ENCODE results near the gene ASCC1.

DNA sequence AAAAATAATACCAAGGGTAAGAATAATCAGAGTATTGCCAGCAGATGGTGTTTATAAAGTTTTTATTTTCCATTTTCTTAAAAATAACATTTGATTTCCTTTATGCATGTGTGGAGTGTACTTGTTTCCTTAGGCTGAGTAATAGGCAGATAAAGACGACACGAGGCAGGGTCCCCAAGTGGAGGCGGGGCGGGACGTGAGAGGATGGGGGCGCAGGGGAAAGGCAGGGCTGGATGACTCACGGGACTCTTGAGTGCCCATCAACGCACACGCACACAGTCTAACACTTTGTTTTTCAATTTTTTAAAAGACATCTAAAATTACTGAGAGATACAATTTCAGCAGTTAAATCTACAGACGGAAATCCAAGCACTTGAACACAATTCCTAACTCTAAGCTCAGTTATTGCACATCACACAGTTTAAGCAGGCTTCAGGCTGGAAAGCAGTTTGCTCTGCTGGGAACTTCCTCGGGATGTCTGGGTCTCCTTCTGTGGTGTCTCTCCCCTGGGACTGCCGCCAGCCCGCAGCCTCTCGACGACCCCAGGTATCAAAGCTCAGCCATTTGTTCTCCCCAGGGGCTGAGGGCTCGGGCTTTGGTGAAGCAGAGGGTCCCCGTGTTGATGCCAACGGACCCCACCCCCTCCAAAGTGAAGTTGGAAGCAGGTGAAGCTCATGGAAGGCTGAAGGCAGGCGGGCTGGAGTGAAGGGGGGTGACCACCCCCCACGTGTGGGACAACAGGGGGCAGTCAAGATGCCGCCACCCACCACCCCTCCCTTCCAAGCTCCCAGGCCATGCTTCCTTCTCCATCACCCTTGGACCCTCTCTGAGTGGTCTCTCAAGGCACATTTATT, 156.9 kb downstream of the ASCC1 start:
- TF ChIP-seq, protein P1, sequence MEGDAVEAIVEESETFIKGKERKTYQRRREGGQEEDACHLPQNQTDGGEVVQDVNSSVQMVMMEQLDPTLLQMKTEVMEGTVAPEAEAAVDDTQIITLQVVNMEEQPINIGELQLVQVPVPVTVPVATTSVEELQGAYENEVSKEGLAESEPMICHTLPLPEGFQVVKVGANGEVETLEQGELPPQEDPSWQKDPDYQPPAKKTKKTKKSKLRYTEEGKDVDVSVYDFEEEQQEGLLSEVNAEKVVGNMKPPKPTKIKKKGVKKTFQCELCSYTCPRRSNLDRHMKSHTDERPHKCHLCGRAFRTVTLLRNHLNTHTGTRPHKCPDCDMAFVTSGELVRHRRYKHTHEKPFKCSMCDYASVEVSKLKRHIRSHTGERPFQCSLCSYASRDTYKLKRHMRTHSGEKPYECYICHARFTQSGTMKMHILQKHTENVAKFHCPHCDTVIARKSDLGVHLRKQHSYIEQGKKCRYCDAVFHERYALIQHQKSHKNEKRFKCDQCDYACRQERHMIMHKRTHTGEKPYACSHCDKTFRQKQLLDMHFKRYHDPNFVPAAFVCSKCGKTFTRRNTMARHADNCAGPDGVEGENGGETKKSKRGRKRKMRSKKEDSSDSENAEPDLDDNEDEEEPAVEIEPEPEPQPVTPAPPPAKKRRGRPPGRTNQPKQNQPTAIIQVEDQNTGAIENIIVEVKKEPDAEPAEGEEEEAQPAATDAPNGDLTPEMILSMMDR (conservative IDR thresholded peaks at IDR 0.05), result no peak
- TF ChIP-seq ZFX (IDR thresholded peaks at IDR 0.05), result no peak
